ACHN (cell line): Measurements from ENCODE around the gene SLC7A1.

Source experiments
- DNase-seq: peaks from one replicate; pipeline ENCODE4 v3.0.0-alpha.2; 2015
- in situ Hi-C: cut with HindIII; loops from 2 replicates; pipeline ENCODE4 v1.10.0; 2017; ENCODE audit warnings: low sequenced_read_pairs, low pct_ligation_motif_present, low pct_unique_long_range_greater_than_20kb

Gene SLC7A1

GRCh38 chr13:29567411-29567810, 28.1 kb downstream of the SLC7A1 start:
- in situ Hi-C loops: no loop called here
- no peak for DNase-seq

GRCh38 chr13:29566206-29566605, 29.3 kb downstream of the SLC7A1 start:
- in situ Hi-C loops: no loop called here
- no peak for DNase-seq

DNA sequence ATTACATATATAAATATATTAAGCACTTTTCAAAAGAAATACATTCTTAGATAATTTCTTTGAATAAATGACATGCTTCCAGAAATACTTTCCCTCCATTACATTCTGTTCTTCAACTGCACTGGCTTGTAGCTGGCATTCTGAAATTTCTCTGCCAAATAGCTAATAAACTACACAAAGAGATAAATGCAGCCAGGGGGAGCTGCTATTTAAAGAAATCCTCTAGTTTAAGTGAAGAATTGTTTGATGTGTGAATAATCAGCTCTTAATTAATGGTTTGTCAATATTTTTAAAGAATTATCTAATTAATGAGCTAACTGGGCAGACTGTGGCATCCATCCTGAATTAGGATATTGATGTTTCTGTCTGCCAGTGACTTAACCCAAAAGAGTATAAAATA, 30.7 kb downstream of the SLC7A1 start:
- no peak for DNase-seq
- in situ Hi-C loops: no loop called here

GRCh38 chr13:29564373-29564772, 31.1 kb downstream of the SLC7A1 start:
- DNase-seq: no peak
- in situ Hi-C loops: no loop called here

DNA sequence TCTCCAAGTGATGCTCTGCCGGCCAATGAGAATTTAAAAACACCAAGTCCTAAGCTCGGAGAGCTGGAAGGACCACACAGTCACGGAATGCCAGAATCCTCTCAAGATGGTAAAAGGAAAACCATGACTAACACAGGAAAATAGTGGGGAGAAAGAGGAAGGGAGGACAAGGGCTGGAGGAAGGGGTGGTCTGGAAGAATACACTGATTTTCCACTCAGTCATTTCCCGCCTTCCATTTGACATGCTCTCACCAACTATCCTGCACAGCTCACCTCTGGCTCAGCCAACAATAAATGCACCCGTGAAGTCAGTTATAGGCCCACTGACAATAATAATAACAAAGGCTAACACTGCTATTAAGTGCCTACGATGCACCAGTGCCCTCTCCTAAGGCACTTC, 31.5 kb downstream of the SLC7A1 start:
- in situ Hi-C loops: no loop called here
- no peak for DNase-seq

DNA sequence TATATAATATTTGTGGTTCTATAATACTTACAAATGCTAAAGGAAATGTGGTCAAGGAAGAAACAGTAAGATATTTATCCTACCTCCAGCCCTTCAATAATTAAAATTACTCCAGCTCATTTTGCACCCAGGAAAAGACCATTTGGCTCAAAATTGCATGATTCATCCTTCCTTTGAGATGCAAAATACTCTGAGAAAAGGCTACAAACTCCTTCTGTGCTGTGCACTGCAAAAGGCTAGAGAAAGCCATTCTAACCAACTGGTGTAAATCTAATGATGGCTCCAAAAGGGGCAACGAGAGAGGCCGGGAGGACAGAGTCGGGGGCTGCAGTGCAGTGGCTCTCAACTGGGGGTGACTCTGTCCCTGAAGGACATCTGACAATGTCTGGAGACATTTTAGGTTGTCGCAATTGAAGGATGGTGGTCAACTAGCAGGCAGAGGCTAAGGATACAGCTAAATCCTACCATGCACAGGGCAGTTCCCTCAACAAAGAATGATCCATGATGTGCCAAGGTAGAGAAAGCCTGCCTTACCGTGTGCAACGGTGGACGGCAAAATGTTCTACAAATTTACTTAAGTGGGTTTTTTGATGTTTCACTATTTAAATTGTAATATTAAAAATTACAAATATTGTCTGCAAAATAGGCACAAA, 32.6 kb downstream of the SLC7A1 start:
- in situ Hi-C loops: no loop called here
- no peak for DNase-seq

- in situ Hi-C loops: no loop called here
- no peak for DNase-seq
Measured at GRCh38 chr13:29561918-29562317, 33.6 kb downstream of the SLC7A1 start.

- in situ Hi-C loops: no loop called here
Measured at GRCh38 chr13:29556742-29557141, 38.7 kb downstream of the SLC7A1 start.

DNA sequence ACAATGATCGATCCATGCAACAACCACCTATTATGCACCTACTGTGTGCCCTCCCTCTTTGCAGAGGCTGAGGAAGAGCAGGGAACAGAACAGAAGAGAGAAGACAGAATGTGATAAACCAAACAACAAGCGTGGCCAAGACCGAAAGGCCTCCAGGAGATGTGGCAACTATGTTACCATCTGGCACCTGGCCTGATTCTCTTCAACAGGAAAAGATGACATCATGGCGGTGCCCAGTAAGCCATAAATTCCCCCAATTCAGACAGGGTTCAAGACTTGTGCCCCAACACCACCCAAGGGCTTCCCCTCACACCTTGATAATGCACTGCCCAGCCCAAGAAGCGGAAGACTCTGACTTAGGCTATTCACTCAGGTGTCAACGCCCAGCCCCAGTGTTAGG, 44.3 kb downstream of the SLC7A1 start:
- in situ Hi-C loops: no loop called here
- no peak for DNase-seq

More at GRCh38 chr13:29556742-29557141, 38.7 kb downstream of the SLC7A1 start:
- DNase-seq: no peak

DNA sequence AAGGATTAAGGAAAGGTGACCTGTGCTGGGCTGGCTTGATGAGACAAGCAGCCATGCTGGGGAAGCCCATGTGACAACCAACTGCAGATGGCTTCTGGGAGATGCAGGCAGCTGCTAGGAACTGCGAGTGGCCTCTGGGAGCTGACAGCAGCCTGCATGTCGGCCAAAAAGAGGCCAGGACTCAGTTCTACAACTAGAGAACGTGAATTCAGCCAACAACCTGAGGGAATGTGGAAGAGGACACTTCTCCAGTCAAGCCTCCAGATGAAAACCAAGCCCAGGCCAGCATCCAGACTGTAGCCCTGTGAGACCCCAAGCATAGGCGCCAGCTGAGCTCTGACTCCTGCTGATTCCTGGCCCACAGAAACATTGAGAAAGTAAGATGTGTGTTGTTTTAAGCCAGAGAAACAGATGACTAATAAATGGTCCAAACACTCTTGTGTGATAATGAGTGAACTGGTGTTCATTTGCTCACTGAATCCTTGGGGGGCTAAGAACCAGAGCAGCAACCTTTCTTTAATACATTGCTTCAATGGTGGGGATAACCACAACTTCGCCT, 45.0 kb downstream of the SLC7A1 start:
- in situ Hi-C loops: no loop called here
- no peak for DNase-seq

GRCh38 chr13:29548722-29549121, 46.8 kb downstream of the SLC7A1 start:
- no peak for DNase-seq

GRCh38 chr13:29547153-29547552, 48.3 kb downstream of the SLC7A1 start:
- no peak for DNase-seq
- in situ Hi-C loops: no loop called here

More at GRCh38 chr13:29548722-29549121, 46.8 kb downstream of the SLC7A1 start:
- in situ Hi-C loops: no loop called here

DNA sequence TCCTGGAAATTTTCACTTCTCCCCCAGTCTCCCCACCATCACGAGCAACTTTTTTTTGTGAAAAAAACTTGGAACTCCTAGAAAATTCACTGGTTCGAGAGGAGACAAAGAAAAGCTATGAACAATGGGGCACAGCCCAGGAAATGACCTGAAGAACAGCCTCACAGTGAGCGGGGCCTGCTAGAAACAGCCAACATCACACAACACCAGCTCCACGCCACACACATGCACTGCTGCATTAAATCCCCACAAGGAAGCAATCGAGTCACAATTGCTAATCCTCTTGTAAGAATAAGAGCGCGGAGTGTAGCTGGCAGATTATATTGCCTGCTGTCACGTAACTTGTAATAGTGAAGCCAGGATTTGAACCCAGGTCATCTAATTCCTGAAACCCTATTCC, 48.8 kb downstream of the SLC7A1 start:
- in situ Hi-C loops: no loop called here
- DNase-seq: no peak

GRCh38 chr13:29545988-29546387, 49.5 kb downstream of the SLC7A1 start:
- in situ Hi-C loops: no loop called here
- no peak for DNase-seq

DNA sequence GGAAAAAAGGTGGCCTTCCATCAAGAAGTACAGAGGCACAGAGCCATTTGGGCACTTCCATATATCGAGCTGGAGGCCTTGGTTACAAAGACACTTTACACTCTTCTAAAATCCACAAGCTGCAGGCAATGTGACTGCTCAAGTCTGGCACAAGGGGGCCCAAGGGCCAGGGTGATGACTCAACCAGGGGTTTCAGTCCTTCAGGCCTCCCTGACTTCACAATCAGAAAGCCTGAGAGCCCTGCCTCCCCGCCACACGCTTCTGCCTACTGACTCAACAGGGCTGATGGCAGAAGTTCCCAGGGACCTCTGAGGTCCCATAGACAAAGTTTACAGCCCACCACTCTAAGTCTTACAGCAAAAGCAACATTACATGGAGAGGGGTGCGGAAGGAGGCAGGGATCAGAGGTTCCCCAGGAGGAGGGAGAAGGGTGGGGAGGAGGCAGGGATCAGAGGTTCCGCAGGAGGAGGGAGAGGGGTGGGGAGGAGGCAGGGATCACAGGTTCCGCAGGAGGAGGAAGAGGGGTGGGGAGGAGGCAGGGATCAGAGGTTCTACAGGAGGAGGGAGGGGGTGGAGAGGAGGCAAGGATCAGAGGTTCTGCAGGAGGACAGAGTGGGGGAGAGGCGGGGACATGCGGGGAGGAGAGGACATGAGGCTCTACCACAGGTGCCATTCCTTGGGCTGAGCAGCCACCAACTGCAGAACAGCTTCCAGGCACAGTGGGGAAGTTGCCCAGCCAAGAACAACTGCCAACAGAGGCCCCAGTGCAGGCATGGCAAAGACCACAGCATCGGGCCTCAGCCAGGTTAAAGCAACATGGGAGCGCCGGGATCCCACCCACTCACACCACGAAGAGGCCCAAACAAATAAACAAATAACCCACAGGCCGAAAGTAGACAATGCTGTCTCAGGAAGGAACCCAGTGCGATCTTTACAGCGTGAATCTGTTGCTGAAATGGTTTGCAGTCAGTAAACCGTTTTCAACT, 52.0 kb downstream of the SLC7A1 start:
- DNase-seq: peak; percentile 20
- in situ Hi-C loops: no loop called here

DNA sequence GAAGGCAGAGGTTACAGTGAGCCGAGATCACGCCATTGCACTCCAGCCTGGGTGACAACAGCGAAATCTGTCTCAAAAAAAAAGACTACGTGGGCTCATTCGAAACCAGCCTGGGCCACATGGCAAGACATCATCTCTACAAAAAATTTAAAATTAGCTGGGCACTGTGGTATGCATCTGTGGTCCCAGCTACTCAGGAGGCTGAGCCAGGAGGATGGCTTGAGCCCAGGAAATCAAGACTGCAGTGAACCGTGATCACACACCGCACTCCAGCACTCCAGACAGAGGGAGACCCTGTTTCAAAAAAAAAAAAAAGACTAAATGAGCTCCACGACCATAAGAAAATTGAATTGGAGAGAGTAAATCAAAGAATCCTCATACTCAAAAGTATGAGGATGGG, 53.1 kb downstream of the SLC7A1 start:
- no peak for DNase-seq

GRCh38 chr13:29541400-29541799, 54.1 kb downstream of the SLC7A1 start:
- in situ Hi-C loops: no loop called here
- no peak for DNase-seq

More for the DNA sequence above, 53.1 kb downstream of the SLC7A1 start:
- in situ Hi-C loops: no loop called here

DNA sequence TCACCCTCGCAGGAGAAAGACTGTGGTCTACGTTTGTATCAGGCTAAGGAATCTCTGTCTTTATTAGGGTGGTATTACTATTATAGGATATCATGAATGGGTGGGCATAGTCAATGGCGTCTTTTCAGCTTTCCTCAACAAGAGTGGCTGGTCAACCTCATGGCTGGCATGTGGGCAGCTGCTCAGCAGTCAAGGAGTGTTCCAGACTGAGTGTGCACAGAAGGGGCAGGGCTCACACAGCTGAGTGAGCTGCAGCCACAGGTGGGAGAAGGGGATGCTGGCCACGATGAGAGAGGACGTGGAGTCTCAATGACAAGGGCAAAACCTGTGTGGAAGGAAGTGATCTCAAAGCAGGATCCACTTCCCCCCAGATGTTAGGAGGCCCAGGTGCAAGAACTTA, 54.7 kb downstream of the SLC7A1 start:
- DNase-seq: no peak
- in situ Hi-C loops: no loop called here

DNA sequence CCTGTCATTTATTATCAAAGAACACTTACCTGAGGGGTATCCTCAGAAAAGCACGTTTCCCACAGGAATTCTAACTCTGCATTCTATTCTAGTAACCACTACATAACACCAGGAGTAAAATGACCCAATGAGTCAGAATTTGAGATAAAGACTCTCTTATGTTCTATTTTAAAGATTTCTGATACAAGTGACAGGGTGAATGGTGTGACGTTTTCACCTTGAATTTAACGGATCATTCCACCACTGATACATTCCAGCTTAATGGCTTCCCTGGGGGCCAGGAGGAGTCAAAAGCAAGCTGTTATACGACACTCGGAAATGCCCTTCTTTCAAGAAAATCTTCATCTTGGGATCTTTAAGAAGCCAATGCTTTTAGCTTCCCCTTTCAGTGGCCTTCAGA, 55.2 kb downstream of the SLC7A1 start:
- in situ Hi-C loops: no loop called here
- DNase-seq: no peak
